GM19099 (cell line): ENCODE measurements around the gene LRCH1.

ENCODE experiments used
- POLR2A ChIP-seq: IDR thresholded peaks from 3 replicates; pipeline ENCODE4 v1.6.1; 2011; ENCODE audit warnings: low read depth; ENCODE audit not compliant: insufficient read length; ENCODE audit errors: extremely low read depth

LRCH1 gene

DNA sequence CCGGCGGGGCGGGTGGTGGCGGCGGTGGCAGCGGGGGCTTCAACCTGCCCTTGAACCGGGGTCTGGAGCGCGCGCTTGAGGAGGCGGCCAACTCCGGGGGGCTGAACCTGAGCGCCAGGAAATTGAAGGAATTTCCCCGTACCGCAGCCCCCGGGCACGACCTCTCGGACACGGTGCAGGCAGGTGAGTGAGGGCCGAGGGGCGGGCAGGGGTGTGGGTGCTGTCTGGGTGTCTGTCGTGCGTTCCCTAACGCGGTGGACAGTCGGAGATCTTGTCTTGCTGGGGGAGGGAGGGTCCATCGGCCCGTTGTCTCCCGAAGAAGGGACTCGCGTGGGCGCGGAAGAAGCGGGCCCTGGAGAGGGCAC lies 533 bp downstream of the LRCH1 start:
- TF ChIP-seq POLR2A, result no peak

DNA sequence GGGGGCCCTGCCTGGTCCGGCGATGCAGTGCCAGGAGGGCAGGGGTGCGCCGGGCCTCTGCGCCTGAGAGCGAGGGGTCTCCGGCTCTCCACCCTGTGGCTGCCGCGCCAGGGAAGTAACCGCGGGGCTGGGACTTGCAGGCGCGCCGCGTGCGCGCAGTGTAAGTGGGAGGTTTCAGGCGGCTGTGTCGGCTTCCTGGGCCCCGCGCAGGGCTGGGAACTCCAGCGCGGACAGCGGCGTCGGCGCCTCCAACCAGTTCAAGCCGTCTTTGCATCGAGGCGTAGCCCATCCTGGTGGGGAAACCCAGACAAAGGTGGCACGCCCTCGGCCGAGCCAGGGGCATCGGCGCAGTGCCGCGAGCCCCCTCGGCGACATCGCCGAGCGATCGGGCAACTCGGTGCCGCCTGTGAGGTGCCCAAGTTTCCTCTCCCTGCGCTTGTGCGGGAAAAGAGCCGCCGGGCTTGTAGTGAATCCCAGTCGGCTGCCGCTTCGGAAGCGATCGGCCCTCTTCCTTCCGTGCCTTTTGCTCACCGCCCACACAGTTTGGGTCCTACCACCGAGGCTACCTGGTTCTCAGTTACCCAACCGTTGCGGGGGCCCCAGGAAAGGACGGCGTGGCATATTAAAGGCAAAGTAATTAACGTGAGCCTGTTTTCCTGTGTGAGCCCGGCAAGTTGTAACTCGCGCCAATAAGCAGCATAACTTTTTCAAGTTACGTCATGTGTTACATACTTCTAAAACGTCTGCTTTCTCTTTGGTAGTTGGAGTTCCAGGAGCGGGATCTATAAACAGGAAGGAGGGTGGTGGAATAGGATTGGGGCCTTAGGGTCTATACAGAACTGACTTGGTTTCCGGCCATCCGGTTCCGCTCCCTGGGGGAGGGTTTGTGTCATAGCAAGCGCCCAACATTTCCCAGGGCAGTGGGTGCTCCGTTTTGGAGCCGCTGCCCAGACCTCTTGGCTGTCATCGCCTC lies 1.2 kb downstream of the LRCH1 start:
- peak; percentile 52 for TF ChIP-seq POLR2A

DNA sequence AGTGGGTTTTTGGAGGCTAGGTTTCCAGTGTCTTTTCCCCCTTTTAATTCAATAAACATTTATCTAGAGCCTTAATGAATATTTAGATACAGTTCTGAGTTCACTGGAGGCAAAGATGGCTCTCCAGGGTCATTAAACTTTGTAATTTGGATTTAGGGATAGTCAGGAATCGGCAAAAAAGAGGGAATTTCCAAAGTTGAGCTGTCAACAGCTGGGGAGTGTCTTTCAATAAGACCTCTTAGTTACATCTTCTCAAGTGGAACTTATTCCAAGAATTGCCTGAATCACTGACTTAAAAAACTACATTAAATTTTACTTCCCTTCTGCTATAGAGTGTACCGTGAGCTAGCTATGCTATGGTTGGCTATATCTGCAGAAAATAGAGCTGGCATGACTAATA lies 2.0 kb downstream of the LRCH1 start:
- no peak for TF ChIP-seq POLR2A

DNA sequence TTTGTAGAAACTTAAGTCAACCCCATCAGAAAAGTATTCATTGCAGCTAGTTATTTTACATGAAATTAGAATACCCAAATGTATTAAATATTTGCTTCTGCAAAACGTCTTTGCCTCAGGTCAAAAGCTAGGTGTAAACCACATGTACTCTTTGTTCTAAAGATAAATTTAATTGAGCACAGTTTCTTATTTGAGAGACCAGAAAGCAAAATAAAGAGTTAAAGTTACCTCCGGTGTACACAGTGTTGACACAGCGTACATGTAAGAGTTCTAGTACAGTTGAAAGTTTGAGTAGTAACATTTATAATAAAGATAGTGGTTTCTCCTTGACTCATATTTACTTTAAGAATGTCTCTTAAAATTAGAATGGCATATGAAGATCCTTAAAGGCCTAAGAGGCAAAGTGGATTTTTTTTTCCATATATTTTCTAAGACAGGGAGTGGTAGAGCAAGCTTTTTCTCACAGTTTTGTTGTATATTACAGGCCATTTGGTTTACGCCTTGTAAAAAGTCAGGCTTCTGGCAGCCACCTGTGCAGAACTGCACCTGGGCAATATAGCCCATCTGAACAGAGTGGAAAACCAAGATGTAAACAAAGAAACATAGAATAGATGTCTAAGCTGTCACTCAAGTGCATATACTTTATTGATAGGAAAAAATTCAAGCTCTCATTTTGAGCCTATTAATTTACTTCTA lies 2.9 kb downstream of the LRCH1 start:
- no peak for TF ChIP-seq POLR2A

DNA sequence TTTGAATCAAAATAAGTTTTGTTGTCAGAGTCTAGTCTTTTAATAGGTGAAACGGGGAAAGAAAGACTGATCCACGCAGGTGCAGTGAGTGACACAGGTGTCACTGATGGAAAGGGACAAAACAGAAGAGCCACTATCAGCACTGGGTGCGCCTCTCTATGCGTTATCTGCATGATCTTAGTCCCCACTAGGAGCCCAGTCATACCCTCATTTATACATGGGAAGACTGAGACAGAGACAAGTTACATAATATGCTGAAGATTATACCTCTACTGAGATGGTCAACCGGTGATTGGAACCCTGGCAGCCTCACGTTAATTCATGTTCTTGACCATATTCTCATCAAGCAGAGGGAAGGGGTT lies 3.4 kb downstream of the LRCH1 start:
- no peak for TF ChIP-seq POLR2A

DNA sequence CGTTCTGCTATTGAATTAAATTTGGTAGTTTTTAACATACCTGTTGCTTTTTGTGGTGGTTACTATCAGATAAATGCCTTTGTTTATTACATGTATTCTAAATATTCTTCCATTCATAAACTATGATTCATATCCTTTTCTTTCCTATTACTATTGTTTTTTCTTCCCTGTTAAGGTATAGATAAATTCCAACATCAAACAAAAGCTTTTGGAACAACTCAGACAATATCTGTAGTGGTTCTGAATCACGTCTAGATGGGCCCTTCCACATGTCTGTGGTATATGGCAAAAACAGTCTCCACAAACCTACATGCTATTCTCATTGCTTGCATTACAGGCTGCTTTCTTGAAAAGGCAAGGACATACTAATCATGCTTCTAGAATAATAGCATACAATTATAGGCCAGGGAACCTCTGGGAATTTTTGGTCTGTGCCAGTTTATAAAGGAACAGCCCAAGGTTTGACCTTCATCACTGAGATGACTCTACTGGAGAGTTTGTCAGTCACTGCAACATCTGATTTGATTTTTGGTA lies 6.4 kb downstream of the LRCH1 start:
- no peak for TF ChIP-seq POLR2A

DNA sequence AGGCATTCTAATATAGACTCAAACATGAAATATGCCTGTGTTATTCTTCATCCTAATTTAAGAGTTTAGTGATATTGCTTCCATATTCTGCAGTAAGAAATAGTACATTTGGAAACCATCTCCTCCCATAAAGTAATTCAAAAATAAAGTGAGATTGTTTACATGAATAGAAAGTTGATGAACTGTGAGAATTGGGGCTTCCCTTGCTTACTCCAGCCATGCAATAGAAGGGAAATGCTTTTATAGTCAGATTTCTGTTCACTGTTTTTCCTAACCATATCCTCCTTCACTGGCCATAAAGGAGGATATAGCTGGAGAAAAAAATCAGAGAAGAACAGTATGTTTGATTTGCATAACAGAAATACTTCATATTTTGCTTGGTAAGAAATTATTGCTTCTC lies 7.8 kb downstream of the LRCH1 start:
- TF ChIP-seq POLR2A, result no peak

DNA sequence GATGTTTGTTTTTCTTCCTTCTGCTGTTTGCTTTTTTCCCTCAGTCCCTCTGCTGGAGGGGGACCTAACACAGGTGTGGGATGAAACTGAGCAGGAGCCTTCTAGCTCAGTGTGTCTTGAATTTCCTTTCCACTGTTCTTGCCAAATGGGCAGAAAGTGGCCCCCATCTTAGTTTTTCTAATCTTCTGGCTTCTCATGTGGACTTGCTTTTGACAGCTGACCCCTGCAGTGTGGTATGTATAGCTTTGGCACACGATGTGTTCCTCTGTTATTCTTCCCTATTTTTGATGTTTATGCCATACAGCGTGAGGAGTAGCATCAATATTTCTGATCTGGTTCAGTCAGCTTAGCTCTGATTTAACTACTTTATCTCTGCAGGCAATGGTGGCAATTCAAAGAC lies 8.3 kb downstream of the LRCH1 start:
- TF ChIP-seq POLR2A, result no peak

DNA sequence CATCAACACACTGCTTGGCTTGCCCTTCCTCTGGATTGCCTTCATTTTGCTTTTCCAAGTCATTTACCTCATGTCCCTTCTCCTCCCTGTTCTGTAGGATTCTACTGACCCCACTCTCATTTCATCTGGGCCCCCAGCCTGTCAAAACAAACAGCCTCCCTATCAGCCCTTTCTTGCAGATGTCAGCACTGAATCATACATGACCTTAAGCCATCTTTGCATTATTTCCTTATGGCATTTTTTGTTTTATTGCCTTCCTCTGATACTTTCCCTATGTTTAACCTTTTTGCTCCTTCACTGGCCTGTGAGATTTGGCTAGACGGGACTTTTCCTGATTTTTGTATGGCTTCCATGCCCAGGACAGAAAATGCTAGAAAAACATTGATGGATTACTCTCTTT lies 8.7 kb downstream of the LRCH1 start:
- TF ChIP-seq POLR2A, result no peak

DNA sequence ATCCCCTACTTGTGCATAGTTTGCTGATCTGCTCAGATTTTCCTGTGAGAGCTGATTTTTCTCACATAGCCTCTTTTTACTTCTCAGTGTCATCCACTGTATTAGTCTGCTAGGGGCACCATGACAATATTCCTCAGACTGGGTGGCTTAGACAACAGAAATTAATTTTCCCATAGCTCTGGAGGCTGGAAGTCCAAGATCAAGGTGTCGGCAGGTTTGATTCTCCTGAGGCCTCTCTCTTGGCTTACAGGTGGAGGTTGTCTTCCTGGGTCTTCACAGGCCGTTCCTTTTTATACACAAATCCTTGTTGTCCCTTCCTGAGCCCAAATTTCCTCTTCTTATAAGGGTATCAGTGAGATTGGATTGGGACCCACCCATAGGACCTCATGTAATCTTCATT lies 9.2 kb downstream of the LRCH1 start:
- TF ChIP-seq POLR2A, result no peak

DNA sequence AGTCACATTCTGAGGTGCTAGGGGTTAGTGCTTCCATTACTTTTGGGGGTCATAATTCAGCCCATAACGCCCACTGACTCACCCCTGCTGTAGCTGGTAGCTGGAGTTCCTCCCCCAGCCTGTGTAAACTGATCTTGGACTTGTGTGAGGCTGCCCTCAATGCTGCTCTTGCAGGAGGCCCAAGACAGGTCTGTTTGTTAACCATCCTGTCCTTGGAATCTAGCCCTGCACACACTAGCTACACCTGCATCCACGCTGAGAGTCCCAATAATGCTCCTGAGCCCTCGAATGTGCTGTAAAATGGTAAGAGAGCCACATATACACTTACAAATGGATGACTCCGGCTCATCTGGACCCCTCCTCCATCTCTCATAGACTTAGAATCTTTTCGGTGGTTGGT lies 9.6 kb downstream of the LRCH1 start:
- no peak for TF ChIP-seq POLR2A

DNA sequence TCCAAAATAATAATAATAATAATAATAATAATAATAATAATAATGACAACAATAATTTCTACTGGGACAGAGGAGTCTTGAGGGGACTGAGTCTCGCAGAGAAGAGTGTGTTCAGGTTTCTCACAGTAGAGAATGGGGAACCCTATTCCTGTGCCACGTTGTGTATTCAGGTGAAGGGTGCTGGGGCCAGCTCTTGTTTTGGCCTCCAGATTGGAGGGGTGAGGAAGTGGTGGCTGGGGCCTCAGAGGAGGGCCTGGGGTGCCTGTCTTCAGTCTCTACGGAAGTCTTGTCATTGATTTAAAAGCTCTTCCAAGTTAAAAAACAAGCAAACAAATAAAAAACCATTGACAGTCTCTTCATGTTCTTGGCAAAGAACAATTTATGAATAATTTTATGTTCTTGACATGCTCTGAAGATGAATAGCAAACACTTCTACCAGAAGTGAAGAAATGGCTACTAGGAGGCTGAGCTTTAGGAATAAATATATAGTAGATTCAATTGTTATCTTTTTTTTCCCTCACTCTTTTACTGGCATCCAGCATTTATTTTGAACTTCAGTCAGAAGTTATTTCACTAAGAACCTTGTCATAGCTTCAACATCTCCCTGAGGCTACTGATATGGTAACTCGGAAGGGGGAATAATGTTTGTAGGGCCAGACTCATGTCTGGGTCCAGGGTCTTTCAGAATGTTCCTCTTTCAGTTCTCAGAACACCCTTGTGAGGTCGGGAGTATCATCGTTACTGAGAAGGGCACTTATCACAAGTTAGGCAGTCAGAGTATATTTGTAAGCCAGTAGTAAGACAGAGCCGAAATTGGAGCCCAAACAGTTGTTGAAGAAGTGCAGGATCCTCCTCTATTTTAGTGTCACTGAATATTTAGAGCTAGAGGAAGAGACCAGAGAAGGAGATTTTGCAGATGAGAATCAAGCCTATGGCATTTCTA lies 13.1 kb downstream of the LRCH1 start:
- TF ChIP-seq POLR2A, result no peak

DNA sequence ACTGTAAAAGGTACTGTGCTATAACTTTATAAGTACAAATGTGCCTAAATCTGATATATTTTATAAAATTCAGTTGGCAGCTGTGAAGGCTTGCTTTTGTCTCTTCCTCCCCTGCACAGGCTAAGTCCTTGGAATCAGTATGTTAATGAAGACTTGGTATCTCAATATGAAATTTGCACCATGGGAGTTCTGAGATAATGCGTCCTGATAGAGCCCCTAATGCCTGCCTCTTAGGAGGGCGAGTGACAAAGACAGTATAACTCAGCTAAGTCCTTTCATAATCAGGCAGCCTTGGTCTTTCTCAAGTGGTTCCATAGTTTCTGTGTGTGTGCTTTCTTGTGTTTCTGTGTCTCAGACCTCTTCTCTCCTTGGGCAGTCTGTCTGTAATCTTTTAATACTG lies 14.7 kb downstream of the LRCH1 start:
- TF ChIP-seq POLR2A, result no peak

DNA sequence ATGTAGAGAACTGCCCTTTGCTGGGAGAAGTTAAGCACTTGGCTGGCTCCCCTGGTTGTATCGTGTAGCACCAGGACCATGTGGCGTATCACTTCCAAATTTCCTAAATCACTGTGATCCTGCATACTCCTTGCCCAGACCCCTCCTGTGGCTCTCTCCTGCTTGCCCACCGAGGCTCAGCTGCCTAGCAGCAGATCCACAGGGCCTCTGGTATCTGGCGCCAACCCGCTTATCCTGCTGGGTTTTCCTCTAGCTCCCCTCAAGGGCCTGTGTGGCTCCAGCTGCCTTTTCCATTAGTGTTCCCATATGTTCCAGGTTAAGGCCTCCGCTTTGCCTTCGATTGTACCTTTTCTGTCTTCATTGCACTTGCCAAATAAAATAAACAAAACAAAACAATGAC lies 16.5 kb downstream of the LRCH1 start:
- TF ChIP-seq POLR2A, result no peak

DNA sequence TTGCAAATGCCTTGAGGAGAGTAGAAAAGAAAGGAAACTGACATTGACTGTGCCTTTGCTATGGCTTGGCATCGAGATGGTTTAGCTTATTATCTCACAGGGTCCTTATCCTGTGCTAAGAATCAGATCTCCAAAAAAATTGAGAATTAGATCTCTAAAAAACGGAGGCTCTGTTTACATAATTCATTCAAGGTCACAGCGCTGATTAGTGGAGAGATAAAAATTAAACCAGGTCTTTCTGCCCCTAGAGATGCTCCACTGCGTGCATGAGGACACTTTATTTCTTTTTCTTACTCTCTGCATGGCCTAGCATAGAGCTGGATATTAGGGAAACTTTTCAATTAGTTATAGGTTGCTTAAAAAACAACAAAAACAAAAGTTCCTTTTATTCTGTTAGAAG lies 17.3 kb downstream of the LRCH1 start:
- no peak for TF ChIP-seq POLR2A
